HUDEP-2 (cell line): Measurements from ENCODE around the gene PSMA4.
"Not testable (repeated sequence)": the region's sequence is repeated elsewhere in the genome, so short reads cannot be mapped to it uniquely, and the experiment has no call there.

Experiments used
- DNase-seq, 76 experiments: peaks; one replicate each; lab custom pipeline; 2025; ENCODE audit not compliant: unreplicated experiment in 76 of 76; lab: John Stamatoyannopoulos, UW

PSMA4 gene

DNA sequence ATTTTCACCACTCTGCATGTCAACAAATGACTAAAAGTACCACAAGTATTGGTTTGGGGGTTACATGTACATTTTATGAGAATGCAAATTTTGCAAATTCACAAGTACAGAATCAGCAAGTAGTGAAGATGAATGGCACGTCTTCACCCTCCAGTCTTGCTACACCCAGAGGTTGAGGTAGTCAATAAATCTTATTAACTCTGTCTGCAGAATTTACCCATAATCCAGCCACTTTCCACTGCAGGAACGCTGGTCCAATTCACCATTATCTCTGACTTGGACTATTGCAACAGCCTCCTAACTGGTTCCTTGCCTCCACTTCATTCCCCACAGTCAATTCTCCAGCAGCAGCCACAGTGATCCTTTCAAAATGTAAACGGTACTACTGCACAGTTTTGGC is 10.6 kb downstream of the PSMA4 start:
- no peak for DNase-seq

- no peak for DNase-seq
Observed at GRCh38 chr15:78551902-78552301, 11.7 kb downstream of the PSMA4 start.

DNA sequence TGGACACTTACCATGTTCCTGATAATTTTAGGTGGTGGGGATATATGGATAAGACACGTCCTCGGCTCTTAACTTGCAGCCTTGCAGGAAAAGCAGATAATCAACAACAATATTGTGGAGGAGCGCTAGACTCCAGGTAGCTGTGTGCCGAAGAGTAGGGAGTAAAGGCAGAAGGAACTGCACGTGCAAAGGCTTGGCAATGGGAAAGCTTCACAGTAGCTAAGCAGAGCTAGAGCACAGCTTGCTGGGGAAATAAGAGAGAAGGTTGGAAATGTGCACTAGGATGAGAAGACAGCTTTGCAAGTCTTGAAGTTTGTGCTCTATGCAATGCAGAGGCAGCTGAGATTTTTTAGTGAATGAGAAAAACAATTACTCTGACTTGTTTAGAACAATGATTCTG is 12.4 kb downstream of the PSMA4 start:
- DNase-seq, result no peak

DNA sequence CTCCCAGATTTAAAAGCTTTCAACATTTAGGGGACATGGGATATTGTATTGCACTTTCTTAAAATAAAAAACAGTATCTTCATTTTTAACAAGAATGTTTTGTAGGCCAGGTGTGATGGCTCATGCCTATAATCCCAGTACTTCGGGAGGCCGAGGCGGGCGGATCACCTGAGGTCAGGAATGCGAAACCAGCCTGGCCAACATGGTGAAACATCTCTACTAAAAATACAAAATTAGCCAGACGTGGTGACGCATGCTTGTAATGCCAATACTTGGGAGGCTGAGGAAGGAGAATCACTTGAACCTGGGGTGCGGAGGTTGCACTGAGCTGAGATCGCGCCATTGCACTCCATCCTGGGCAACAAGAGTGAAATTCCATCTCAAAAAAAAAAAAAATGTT is 20.0 kb downstream of the PSMA4 start:
- not testable (repeated sequence) for DNase-seq

- no peak for DNase-seq
Observed at GRCh38 chr15:78561490-78561889, 21.2 kb downstream of the PSMA4 start.

DNA sequence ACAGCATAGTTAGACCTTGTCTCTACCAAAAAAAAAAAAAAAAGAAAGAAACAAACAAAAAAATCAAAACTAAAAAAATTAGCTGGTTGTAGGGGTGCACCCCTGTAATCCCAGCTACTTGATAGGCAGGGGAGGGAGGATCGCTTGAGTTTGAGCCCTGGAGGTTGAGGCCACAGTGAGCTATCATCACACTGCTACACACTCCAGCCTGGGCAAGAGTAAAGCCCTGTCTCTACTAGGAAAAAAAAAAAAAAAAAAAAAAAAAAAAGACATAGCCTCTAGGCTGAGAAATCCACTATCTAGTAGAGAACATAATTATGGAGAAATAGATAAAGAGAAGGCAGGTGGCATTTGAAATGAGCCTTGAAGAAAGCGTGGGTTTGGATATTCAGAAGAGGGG is 22.8 kb downstream of the PSMA4 start:
- DNase-seq, result no peak

- no peak for DNase-seq
Observed at GRCh38 chr15:78564743-78565096, 24.5 kb downstream of the PSMA4 start.

DNA sequence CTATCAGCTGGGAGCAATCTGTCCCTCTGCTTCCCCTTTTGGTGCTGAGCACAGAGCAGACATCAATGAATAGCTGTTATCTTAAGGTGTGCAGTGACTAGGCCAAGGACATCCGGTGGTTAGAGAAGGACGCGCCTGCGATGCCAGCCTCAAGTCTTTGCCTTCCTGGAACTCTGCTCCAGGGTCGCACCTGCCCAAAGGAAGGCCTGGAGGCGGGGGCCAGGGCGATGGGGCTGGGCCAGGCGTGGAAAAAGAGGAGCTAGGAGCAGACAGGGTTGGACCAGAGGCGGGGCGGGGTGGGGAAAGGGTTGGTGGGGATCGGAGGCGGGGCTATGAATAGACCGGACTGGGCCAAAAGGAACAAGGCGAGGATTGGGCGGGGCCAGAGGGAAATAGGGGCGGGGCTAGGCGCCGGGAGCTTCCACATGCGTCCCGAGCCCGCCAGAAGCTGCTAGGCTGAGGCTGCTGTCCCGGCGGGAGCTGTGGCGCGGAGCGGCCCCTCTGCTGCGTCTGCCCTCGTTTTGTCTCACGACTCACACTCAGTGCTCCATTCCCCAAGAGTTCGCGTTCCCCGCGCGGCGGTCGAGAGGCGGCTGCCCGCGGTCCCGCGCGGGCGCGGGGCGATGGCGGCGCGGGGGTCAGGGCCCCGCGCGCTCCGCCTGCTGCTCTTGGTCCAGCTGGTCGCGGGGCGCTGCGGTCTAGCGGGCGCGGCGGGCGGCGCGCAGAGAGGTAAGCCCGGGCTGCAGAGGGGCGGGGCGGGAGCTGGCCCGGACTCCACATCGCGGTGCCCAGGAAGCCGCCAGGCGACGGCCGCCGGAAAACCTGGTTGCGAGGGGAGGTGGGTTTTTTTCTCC is 25.1 kb downstream of the PSMA4 start, which contains the start of gene CHRNA5:
CHRNA5 (plus strand) TSS at position 424 of the 854 bp plus-strand sequence; CDS start at position 624, 200 bp downstream.
- DNase-seq, result peak in 75 of 76 experiments; percentile 12 to 95 (median 82)

GRCh38 chr15:78565951-78566774 is 25.9 kb downstream of the PSMA4 start:
- peak in 3 of 76 experiments; percentile 6 to 32 (median 18) for DNase-seq

GRCh38 chr15:78567531-78567930 is 27.3 kb downstream of the PSMA4 start:
- DNase-seq, result no peak

- DNase-seq, result peak in 1 of 76 experiments; percentile 7
Observed at GRCh38 chr15:78570710-78571109, 30.5 kb downstream of the PSMA4 start.

- no peak for DNase-seq
Observed at GRCh38 chr15:78571382-78571781, 31.1 kb downstream of the PSMA4 start.

- no peak for DNase-seq
Observed at GRCh38 chr15:78573416-78573815, 33.2 kb downstream of the PSMA4 start.

DNA sequence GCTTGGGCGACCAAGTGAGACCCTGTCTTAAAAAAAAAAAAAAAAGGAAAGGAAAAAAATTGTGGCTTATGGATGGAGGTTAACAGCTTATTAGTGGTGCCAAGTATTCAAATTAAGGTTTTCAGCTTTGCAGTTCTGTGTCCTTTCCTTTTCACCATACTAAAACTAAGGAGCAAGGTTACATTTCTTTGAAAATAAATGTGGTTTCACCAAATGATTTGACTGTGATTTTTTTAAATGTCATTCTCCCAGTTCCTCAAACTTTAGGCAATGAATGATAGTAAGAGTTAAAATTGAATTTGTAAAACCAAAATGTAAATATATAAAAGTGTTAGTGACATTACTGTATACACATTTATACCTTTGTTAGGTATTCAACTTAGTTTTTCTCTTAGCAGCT is 34.7 kb downstream of the PSMA4 start:
- no peak for DNase-seq

DNA sequence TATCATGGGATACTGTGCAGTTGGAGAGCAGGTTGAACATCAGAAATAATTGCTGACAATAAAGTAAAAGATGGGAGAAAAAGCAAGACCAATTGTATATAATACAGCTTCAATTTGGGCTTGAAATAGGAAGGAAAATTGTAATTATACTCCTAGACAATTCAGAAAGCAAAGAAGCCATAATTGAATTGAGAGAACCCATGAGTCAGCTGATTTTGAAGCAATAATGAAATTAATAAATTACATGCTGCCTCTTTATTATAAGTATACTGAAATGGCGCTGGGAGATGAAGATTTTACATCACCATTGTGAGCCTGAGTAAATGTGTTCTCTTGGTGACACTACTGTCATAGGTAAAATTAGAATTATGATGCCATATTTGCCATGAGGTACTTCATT is 57.3 kb downstream of the PSMA4 start:
- no peak for DNase-seq

DNA sequence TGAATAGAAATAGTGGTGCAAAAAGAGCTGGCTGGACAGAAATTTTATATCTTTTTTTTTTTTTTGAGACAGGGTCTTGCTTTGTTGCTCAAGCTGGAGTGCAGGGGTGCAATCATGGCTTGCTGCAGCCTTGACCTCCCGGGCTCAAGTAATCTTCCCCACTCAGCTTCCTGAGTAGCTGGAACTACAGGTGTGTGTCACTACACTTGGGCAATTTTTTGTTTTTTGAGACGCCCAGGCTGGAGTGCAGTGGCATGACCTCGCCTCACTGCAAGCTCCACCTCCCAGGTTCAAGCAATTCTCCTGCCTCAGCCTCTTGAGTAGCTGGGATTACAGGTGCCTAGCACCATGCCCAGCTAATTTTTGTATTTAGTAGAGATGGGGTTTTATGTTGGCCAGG is 58.1 kb downstream of the PSMA4 start:
- DNase-seq, result no peak

DNA sequence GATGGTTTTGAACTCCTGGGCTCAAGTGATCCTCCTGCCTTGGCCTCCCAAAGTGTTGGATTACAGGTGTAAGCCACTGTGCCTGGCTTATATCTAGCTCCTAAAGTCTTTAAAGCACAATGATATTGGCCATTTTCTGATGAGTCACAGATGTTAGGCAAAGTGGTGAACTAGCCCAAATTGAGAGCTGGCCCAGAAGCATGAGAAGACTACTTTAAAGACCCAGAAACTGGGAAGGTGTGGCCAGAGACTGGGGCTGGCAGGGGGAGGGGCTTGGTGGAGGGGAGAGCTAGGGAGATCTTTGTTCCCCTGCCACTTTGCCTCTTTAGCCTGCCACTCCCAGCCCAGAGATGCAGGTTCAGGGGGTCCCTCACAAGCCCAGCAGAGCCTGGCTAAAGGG is 58.9 kb downstream of the PSMA4 start:
- DNase-seq, result peak in 1 of 76 experiments; percentile 5
